Coronary artery (tissue), 2 donors: ENCODE results near the gene KCNJ6.
"Not testable (repeated sequence)": the region's sequence is repeated elsewhere in the genome, so short reads cannot be mapped to it uniquely, and the experiment has no call there.

ENCODE experiments used
- DNase-seq: peaks from one replicate; pipeline ENCODE4 v3.0.0-alpha.2; 2017; ENCODE audit warnings: low spot score
- H3K27ac ChIP-seq, 2 donors: fragments of 200-600 bp; sonication (generic); one replicate each; pipeline ENCODE4 v1.5.1; 2016 to 2019
- H3K4me3 ChIP-seq: fragments of 200-600 bp; sonication (generic); 2 replicates; pipeline ENCODE4 v1.5.1; 2016; ENCODE audit warnings: mild to moderate bottlenecking, moderate library complexity
- TF ChIP-seq, protein P1 (sequence below): fragments of 200-600 bp; sonication (generic); IDR thresholded peaks from one replicate; pipeline ENCODE4 v1.5.1; 2019; ENCODE audit warnings: antibody characterized with exemption

The KCNJ6 gene

DNA sequence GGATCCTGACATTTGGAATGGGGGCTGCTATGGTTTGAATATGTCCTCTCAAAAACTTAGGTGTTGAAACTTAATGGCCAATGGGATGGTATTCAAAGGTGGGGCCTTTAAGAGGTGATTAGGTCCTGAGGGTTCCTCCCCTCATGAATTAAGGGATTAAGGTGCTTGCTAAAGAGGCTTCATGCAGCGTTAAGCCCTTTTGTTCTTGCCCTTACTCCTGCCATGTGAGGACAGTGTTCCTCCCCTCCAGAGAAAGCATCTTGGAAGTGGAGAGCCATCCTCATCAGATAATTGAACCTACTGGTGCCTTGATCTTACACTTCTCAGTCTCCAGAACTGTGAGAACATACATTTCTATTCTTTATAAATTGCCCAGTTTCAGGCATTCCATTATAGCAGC, 146.6 kb downstream of the KCNJ6 start:
- no peak overlapping the region for H3K27ac ChIP-seq
- H3K4me3 ChIP-seq, result no peak overlapping the region
- TF ChIP-seq, protein P1, sequence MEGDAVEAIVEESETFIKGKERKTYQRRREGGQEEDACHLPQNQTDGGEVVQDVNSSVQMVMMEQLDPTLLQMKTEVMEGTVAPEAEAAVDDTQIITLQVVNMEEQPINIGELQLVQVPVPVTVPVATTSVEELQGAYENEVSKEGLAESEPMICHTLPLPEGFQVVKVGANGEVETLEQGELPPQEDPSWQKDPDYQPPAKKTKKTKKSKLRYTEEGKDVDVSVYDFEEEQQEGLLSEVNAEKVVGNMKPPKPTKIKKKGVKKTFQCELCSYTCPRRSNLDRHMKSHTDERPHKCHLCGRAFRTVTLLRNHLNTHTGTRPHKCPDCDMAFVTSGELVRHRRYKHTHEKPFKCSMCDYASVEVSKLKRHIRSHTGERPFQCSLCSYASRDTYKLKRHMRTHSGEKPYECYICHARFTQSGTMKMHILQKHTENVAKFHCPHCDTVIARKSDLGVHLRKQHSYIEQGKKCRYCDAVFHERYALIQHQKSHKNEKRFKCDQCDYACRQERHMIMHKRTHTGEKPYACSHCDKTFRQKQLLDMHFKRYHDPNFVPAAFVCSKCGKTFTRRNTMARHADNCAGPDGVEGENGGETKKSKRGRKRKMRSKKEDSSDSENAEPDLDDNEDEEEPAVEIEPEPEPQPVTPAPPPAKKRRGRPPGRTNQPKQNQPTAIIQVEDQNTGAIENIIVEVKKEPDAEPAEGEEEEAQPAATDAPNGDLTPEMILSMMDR, result no peak
- no peak for DNase-seq

DNA sequence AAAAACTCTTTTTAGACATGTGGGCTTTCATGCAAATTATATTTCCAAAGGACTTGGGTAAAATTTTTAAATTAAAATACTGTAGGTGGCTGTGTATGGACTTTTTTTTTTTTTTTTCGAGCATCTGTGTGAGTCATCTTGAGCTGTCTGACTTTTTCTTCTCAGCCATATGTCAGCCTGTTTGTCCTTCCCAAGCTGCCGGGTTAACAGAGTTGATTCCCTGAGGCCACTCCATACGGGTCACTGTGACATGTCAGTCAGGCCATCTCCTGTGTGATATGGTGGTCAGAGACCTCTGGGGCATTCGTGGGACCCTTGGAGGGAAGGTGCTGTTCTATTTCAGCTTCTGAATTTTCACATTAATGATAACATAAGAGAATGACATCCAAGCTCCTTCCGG, 148.3 kb downstream of the KCNJ6 start:
- DNase-seq, result no peak
- no peak overlapping the region for H3K27ac ChIP-seq
- TF ChIP-seq, protein P1, result no peak
- no peak overlapping the region for H3K4me3 ChIP-seq

DNA sequence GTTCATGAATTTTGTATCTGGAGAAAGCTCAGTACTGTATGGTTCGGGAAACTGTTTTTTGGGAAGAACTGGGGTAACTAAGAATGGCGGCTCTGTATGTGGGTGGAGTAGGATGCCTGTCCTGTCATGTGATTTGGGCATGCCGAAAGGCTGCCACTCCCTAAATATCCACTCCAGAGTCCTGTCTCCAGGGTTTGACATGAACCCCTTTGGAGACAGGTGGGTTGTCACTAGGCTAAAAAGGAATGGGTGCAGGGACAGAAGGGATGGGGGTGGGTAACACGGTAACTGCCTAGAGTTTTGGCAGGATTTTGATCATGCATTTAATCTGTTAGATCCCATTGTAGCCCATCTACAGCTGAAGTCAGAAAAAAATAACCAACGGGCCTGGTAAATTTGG, 150.1 kb downstream of the KCNJ6 start:
- Histone ChIP-seq H3K4me3 (no peak overlapping the region), H3K27ac (no peak overlapping the region)
- DNase-seq, result no peak
- TF ChIP-seq, protein P1, result no peak

DNA sequence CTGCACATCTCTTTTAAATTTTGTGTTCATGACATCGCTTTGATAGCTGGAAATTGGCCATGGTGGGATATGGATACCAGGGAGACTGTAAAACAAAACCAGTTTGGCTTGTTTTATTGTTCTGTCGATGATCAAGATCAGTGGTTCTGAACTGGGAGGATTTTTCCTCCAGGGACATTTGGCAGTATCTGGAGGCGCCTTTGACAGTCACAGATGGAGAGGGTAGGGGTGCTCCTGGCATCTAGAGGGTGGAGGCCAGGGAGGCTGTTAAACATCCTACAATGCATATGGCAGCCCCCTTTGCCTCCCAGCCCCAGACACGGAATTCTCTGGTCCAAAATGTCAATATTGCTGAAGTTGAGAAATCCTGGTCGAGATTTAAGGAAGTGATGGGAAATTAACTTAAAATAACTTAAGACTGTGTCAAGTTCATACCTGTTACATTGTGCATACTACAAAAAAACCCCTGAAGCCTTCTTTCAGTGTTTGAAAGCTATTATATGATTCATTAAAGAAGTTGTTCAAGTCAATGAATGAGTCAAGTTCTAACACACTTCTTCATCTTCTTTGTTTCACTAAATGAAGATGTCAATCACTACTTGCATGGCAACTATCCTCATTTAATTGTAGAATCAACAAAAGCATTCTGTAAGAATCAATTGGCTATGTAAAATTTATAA, 150.9 kb downstream of the KCNJ6 start:
- H3K27ac ChIP-seq, result no peak overlapping the region
- H3K4me3 ChIP-seq, result no peak overlapping the region
- TF ChIP-seq, protein P1, result no peak
- no peak for DNase-seq

DNA sequence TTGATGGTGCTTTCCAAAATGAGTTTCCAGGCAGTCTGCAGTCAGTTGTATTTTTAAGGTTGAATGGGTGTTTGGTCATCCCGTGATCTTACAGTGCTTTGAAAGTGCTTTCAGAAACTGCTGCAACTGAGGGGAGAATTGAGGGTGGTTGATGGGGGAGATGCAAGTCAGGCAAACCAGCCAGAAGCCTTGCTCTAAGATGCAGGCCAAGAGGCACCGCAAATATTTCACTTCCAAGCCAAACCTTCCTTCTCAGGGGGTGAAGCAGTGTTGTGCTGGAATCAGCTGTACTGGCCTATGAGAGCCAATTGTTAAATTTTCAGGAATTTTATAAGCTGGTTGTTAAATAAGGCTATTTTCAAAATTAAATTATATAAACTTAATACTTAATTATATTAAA, 151.6 kb downstream of the KCNJ6 start:
- TF ChIP-seq, protein P1, result no peak
- no peak for DNase-seq
- Histone ChIP-seq H3K4me3 (no peak overlapping the region), H3K27ac (no peak overlapping the region)

DNA sequence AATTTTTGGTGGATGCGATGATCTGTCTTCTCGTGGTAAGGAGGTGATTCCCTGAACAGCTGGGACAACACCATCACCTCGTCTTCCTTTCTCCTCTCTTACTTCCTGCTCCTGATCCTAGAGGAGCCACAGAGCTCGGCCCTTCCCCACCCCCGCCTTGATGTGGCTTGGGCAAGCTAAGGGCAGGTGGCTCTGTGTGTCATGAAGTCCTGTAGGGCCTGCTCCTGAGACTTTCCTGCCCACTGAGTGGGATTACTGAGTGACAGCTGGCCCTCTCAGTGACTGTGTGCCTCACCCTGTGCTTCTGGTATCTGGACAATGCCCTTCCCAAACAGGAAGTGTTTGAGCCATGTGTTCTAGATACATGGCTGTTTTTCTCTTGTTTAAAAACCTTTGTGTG, 153.0 kb downstream of the KCNJ6 start:
- no peak overlapping the region for H3K27ac ChIP-seq
- TF ChIP-seq, protein P1, result no peak
- DNase-seq, result no peak
- H3K4me3 ChIP-seq, result no peak overlapping the region

DNA sequence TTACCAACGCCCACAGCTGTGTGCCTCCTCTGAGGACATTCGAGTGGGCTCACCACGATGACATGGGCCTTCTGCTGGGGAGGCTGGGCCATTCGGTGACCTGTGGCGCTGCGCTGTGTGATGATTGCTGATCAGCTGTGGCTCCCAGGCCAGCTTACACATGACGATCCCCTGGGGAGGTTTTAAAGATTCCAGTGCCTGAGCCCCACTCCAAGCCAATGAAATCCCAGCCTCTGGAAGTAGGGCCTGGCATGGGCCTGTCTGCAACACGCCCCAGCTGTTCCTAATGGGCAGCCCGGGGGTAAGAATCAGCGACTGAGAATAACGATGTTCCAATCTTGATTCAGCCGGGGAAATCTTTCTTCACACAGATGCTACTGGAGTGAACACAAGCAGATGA, 153.7 kb downstream of the KCNJ6 start:
- Histone ChIP-seq H3K27ac (no peak overlapping the region), H3K4me3 (no peak overlapping the region)
- DNase-seq, result peak; percentile 62
- TF ChIP-seq, protein P1, result no peak

DNA sequence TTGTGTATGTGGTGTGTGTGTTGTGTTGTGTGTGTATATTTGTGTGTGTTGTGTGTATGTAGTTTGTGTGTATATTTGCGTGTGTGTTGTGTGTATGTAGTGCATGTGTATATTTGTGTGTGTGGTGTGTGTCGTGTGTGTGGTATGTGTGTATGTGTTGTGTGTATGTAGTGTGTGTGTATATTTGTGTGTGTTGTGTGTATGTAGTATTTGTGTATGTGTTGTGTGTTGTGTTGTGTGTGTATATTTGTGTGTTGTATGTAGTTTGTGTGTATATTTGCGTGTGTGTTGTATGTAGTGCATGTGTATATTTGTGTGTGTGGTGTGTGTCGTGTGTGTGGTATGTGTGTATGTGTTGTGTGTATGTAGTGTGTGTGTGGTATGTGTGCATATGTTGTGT, 154.9 kb downstream of the KCNJ6 start:
- H3K27ac ChIP-seq, H3K4me3 ChIP-seq, DNase-seq: not testable (repeated sequence)
